ENCODE measurements around the gene STAC3. TPM values are rescaled to one million over a fixed set of nuclear protein-coding genes. Genes with fewer than 3 reads are reported as not detected.
A peak's percentile ranks its signal among the peaks of the same experiment; 100 is the strongest.

The STAC3 gene
- total and polyA plus RNA-seq, 2 of the 13 experiments (the other 11 are each of a cell fraction or from before 2014, with no cell fraction given): 0.18 to 0.22 TPM

GRCh38 chr12:57243521-57244311 is 7.3 kb downstream of the STAC3 start (continued):
- TF ChIP-seq HMGXB4 (CRISPR knock-in tag; IDR thresholded peaks at IDR 0.05; ENCODE audit: borderline replicate concordance in 1 of 2, low read depth in 1 of 2) (peak in 1 of 2 experiments; percentile 55; a peak in 1 of 4 replicates), LCORL (IDR thresholded peaks at IDR 0.05) (no peak), LCORL (CRISPR knock-in tag; IDR thresholded peaks at IDR 0.05) (peak; percentile 21; the same call in 1 of the 2 replicates), SMAD1 (CRISPR knock-in tag; IDR thresholded peaks at IDR 0.05; ENCODE audit: borderline replicate concordance, low read depth) (no peak), NFYB (CRISPR knock-in tag; IDR thresholded peaks at IDR 0.05) (no peak), XBP1 (CRISPR knock-in tag; IDR thresholded peaks at IDR 0.05) (no peak), XRCC5 (optimal IDR thresholded peaks at IDR 0.05; ENCODE audit: low read length) (peak; percentile 70), GPN1 (CRISPR knock-in tag; IDR thresholded peaks at IDR 0.05; ENCODE audit: borderline replicate concordance) (no peak), ZSCAN31 (CRISPR knock-in tag; IDR thresholded peaks at IDR 0.05; ENCODE audit: low read depth) (no peak)
